ENCODE measurements around the gene MKNK2. TPM values are rescaled to one million over a fixed set of nuclear protein-coding genes. Genes with fewer than 3 reads are reported as not detected.

MKNK2 gene
- total and polyA plus RNA-seq, 2 of the 13 experiments (the other 11 are each of a cell fraction or from before 2014, with no cell fraction given) = 44.9 to 112 TPM

GRCh38 chr19:2061495-2062388 lies 10.7 kb upstream of the MKNK2 start (continued):
- TF ChIP-seq RCOR2 (CRISPR knock-in tag; IDR thresholded peaks at IDR 0.05) (0 out of 2 replicates have a peak, but pooled peaks have one; percentile 18), CHCHD3 (CRISPR knock-in tag; IDR thresholded peaks at IDR 0.05) (no peak), RBM39 (IDR thresholded peaks at IDR 0.05; ENCODE audit: low read depth, low read length, poor library complexity, severe bottlenecking) (no peak), ATM (IDR thresholded peaks at IDR 0.05; ENCODE audit: borderline replicate concordance) (no peak), ZNF207 (IDR thresholded peaks at IDR 0.05; ENCODE audit: borderline replicate concordance) (no peak), MED8 (CRISPR knock-in tag; IDR thresholded peaks at IDR 0.05; ENCODE audit: insufficient replicate concordance) (peak; percentile 66), ZNF343 (CRISPR knock-in tag; IDR thresholded peaks at IDR 0.05) (no peak), TRAFD1 (CRISPR knock-in tag; IDR thresholded peaks at IDR 0.05; ENCODE audit: borderline replicate concordance) (peak; percentile 48; the same call in 1 of the 2 replicates), ZNF280D (CRISPR knock-in tag; IDR thresholded peaks at IDR 0.05) (0 out of 2 replicates have a peak, but pooled peaks have one; percentile 23), GPBP1L1 (CRISPR knock-in tag; IDR thresholded peaks at IDR 0.05) (no peak), DNMT1 (CRISPR knock-in tag; IDR thresholded peaks at IDR 0.05) (no peak), ELF4 (CRISPR knock-in tag; IDR thresholded peaks at IDR 0.05; ENCODE audit: borderline replicate concordance) (no peak), REL (CRISPR knock-in tag; conservative IDR thresholded peaks at IDR 0.05) (no peak), MYC (CRISPR knock-in tag; IDR thresholded peaks at IDR 0.05; ENCODE audit: borderline replicate concordance) (peak; percentile 44; the same call in 1 of the 2 replicates), ZNF709 (CRISPR knock-in tag; IDR thresholded peaks at IDR 0.05) (no peak), ZNF747 (CRISPR knock-in tag; IDR thresholded peaks at IDR 0.05; ENCODE audit: borderline replicate concordance) (0 out of 2 replicates have a peak, but pooled peaks have one; percentile 46)
- TF ChIP-seq, protein P1, sequence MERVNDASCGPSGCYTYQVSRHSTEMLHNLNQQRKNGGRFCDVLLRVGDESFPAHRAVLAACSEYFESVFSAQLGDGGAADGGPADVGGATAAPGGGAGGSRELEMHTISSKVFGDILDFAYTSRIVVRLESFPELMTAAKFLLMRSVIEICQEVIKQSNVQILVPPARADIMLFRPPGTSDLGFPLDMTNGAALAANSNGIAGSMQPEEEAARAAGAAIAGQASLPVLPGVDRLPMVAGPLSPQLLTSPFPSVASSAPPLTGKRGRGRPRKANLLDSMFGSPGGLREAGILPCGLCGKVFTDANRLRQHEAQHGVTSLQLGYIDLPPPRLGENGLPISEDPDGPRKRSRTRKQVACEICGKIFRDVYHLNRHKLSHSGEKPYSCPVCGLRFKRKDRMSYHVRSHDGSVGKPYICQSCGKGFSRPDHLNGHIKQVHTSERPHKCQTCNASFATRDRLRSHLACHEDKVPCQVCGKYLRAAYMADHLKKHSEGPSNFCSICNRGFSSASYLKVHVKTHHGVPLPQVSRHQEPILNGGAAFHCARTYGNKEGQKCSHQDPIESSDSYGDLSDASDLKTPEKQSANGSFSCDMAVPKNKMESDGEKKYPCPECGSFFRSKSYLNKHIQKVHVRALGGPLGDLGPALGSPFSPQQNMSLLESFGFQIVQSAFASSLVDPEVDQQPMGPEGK (CRISPR knock-in tag; IDR thresholded peaks at IDR 0.05) = peak; percentile 23; the same call in 1 of the 2 replicates
- TF ChIP-seq, protein P2, sequence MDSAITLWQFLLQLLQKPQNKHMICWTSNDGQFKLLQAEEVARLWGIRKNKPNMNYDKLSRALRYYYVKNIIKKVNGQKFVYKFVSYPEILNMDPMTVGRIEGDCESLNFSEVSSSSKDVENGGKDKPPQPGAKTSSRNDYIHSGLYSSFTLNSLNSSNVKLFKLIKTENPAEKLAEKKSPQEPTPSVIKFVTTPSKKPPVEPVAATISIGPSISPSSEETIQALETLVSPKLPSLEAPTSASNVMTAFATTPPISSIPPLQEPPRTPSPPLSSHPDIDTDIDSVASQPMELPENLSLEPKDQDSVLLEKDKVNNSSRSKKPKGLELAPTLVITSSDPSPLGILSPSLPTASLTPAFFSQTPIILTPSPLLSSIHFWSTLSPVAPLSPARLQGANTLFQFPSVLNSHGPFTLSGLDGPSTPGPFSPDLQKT (CRISPR knock-in tag; IDR thresholded peaks at IDR 0.05; ENCODE audit: borderline replicate concordance) = no peak

All from HepG2 (cell line).